Activated gamma-delta T cell treated with Interleukin-2 at 50 U/mL for 16 hours (primary cell): ENCODE results near the gene CCHCR1.

Experiments used
- DNase-seq: peaks from one replicate; pipeline ENCODE4 v3.0.0-alpha.2; 2020

CCHCR1 gene

GRCh38 chr6:31158863-31159855 lies 1.6 kb upstream of the CCHCR1 start:
- DNase-seq = no peak

DNA sequence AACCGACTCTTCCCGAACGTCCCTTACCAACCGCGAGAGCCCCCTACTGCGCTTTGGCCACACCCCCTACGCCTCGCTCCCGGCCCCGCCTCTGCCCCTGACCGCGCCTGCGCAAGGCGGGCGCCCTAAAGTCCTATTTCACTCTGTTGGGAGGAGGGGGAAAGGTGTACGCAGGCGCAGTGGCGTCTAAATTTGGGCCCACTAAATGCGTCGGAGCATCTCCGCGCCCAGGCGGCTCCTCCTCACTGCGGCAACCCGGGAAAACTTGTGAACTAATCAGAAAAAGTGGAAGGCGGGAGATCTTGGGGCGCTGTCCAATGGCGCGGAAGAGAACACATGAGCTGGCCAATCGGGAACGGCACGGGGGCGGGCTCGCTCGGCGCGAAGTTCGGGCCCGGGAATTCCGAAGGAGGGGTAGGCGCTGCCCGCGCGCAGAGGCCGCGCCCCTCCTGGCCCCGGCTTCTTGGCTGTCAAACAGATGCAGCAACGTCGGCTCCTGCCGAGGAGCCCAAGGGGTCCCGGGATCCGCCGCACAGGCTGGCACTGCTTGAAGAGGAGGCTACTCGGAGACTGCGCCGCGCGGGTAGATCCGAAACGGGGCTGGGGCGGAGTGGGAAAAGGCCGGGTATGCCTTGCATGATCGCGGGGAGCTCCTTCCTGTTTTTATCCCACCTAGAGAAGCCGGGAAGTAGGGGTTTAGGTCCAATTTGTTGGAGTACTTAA lies 699 bp upstream of the CCHCR1 start, which contains the start of gene TCF19:
TSS of gene TCF19 (plus strand) at position 450 of the 723 bp plus-strand sequence. CDS start 881 bp downstream, outside the sequence.
- DNase-seq = peak; percentile 99

GRCh38 chr6:31156641-31157040 lies 961 bp downstream of the CCHCR1 start:
- no peak for DNase-seq

- no peak for DNase-seq
These were observed 3.2 kb downstream of the CCHCR1 start for GRCh38 chr6:31154436-31154835.

DNA sequence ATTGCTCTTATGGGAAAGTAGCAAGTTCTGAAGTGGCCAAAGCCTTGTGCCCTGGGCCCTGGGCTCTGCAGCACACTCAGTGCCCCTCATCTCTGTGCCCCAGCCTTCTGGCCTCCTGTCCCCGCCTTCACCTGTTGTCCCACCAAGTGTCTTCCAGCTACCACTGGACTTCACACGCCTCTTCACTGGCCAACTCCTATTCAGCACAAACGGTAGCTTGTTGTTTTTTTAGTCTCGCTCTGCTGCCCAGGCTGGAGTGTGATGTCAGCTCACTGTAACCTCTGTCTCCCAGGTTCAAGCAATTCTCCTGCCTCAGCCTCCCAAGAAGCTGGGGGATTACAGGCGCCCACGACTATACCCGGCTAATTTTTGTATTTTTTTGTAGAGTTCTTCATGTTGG lies 4.8 kb downstream of the CCHCR1 start:
- DNase-seq = no peak

- no peak for DNase-seq
These were observed 7.7 kb downstream of the CCHCR1 start for GRCh38 chr6:31149827-31150447.

- no peak for DNase-seq
These were observed 12.2 kb downstream of the CCHCR1 start for GRCh38 chr6:31145386-31145785.

- DNase-seq = no peak
These were observed 12.6 kb downstream of the CCHCR1 start for GRCh38 chr6:31144970-31145340.

DNA sequence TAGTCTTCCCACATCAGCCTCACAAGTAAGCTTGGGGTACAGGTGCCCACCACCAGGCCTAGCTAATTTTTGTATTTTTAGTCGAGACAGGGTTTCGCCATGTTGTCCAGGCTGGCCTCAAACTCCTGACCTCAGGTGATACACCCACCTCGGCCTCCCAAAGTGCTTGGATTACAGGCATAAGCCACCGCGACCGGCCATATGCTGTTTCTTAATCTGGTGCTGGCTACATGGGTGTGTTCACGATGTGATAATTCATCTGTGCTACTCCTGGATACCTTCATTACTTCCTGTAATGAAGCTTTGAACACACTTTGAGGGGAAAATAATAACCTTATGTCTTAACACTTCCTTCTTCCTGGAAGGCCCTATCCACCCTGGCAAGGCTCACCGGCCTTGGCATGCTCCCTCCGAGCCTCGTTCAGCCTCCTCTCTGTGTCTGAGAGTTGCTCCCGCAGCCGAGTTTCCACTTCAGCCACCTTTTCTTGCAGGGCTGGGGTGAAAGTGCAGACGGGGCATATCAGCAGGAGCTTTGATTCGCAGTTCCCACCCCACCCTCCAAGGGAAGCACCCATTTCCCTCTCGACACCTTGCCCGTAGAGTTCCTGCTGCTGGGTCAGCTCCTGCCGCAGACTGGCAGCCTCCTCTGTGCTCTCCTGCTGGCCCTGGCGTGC lies 13.2 kb downstream of the CCHCR1 start:
- no peak for DNase-seq

DNA sequence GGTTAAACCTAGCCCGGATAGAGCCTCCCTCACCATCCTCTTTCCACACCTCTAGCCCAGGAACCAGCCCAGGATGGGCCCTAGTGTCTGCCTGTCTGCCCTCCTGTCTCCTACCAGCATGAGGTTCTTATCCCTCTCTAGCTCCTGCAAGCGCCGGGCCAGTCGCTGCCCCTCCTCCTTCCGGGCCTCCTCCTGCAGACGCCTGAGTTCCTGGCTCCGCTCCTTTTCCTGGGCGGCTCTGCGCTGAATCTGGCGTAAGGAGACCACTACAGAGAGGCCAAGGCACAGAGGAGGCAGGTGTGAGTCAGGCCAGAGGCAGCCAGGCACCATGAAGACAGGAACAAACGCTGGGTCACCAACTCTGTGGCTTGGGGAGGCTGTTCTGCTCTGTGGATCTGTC lies 14.5 kb downstream of the CCHCR1 start:
- DNase-seq = no peak

- no peak for DNase-seq
These were observed 15.2 kb downstream of the CCHCR1 start for GRCh38 chr6:31142361-31142761.

- no peak for DNase-seq
These were observed 17.0 kb downstream of the CCHCR1 start for GRCh38 chr6:31140643-31141042.

- no peak for DNase-seq
These were observed 18.0 kb downstream of the CCHCR1 start for GRCh38 chr6:31139599-31139998.

DNA sequence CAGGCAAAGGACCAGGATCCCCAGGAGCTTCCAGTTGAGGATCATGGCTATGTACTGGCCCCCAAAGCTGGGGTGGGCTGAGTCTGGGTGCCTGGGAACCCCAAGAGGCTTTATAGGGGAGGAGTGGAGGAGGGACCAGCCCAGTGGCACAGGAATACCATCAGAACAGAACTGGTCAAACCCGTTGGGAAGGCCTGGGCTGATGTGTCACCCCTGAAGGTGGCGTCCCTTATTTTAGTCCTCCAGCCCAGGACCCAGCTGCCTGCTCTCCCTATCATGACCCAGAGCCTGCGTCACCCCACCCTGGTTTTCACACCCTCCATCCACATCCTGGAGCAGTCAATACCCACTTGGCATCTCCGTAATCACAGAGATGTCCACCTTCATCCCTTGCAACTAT lies 18.6 kb downstream of the CCHCR1 start, which contains the start of gene PSORS1C2:
TSS of gene PSORS1C2 (minus strand) at position 85 of the 400 bp plus-strand sequence. CDS start at position 45, 40 bp downstream.
- DNase-seq = no peak

- DNase-seq = no peak
These were observed 21.9 kb downstream of the CCHCR1 start for GRCh38 chr6:31135710-31136109.

- DNase-seq = no peak
These were observed 24.8 kb downstream of the CCHCR1 start for GRCh38 chr6:31132806-31133205.

GRCh38 chr6:31131595-31131994 lies 26.0 kb downstream of the CCHCR1 start:
- DNase-seq = no peak

DNA sequence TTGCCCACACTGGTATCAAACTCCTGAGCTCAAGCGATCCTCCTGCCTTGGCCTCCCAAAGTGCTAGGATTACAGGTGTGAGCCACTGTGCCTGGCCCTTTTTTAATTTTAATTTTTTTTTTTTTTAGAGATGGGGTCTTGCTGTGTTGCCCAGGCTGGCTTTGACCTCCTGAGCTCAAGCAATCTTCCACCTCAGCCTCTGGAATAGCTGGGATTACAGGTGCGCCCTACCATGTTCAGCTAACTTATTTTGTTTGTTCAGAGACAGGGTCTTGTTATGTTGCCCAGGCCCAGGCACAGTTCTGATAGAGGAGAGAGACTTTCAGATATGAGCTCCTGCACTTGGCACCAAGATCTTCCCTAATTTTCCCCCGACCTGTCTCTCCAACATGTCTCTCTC lies 26.9 kb downstream of the CCHCR1 start:
- DNase-seq = no peak

- DNase-seq = no peak
These were observed 28.5 kb downstream of the CCHCR1 start for GRCh38 chr6:31129130-31129529.

DNA sequence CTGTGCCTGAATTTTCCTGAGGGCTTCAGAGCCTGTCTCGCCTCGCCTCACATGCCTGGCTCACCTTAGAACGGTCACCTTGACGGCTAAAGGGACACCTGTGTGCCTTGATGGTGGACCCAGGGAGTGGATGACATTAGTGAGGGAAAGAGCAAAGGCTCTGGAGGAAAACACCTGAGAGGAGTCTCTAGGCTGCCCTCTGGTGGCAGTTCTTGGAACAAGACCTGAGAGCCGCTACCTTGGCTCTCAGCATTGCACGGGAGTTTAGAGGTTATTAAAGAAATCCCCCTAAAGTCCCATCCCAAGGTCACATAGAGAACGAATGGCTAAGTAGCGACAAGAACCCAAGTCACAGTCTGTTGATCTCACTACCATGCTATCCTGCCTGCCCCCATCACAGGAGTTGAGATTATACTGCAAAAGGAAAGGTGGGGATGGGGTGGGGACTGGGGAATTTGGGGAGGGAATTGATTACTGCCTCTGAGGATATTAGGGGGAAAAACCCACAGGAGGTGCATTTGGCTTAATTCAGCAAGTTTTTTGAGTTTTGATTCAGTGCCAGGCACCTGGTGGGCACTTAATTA lies 29.4 kb downstream of the CCHCR1 start:
- peak; percentile 76 for DNase-seq

DNA sequence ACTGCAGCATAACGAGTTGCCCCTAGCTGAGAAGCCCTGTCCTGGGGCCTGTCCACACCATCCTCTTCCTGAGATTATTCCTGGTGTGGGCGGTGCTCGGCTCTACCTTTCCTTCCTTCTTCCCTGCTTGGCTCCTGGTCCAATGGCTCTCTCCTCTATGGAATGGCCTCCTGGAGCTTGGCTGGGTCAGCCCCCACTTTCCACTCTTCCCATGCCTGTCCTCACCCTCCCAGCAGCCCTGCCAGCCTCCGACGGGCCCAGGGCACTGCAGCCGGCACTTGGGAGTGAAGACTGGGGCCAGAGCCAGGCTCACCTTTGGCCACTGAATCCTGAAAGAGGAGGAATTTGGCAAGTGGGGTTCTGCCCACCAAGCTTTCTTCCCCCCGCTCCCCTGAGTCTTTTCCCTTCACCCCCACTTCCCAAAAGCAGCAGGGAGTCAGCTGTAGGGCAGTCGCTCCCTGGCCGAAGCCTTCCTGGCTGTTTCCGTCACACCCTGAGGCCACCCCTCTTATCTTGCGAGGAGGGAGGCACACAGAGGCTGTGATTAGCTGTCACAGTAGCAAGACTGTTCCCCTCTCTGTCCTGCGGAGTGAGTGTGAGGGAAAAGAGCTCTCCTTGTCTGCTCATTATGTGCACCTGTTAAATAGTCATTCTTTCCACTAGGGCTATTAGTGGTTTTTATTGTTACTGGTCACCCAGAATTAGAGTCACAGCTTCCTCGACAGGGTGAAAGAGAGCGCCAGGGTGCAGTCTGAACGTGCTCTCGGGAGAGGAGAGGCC lies 31.0 kb downstream of the CCHCR1 start:
- DNase-seq = no peak
